HG03066 (cell line): ENCODE measurements around the gene RSRC1.
"Not testable (repeated sequence)": the region's sequence is repeated elsewhere in the genome, so short reads cannot be mapped to it uniquely, and the experiment has no call there.

ENCODE experiments used
- ATAC-seq: cut with Tn5 transposase; IDR thresholded peaks from one replicate; pipeline ENCODE4 v1.9.1; 2021; ENCODE audit warnings: low read depth; ENCODE audit not compliant: unreplicated experiment

RSRC1 gene

GRCh38 chr3:158122721-158123120, 12.8 kb downstream of the RSRC1 start:
- ATAC-seq = not testable (repeated sequence)

- ATAC-seq = no peak
These were observed 17.6 kb downstream of the RSRC1 start for GRCh38 chr3:158127250-158128219.

- ATAC-seq = no peak
These were observed 18.9 kb downstream of the RSRC1 start for GRCh38 chr3:158128755-158129154.

DNA sequence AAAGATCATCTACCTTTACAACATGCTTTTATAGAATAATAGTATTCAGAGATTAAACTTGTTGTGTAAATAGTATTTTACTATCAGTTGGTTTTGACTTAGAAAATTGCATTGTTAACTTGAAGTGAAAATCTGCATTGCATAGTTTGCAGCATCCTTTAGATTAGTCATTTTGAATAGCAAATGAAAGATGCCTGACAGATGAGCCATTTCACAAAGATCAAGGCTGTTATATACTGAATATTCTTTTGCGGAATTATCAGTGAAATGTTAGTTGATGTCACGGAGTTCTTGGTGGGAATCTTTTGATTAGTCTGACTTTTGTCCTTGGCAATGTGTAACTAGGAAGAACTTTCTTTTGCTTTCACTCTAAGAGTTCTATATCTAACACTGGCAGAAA, 24.5 kb downstream of the RSRC1 start:
- no peak for ATAC-seq

GRCh38 chr3:158140396-158140795, 30.5 kb downstream of the RSRC1 start:
- no peak for ATAC-seq

- ATAC-seq = no peak
These were observed 38.3 kb downstream of the RSRC1 start for GRCh38 chr3:158148218-158148617.

DNA sequence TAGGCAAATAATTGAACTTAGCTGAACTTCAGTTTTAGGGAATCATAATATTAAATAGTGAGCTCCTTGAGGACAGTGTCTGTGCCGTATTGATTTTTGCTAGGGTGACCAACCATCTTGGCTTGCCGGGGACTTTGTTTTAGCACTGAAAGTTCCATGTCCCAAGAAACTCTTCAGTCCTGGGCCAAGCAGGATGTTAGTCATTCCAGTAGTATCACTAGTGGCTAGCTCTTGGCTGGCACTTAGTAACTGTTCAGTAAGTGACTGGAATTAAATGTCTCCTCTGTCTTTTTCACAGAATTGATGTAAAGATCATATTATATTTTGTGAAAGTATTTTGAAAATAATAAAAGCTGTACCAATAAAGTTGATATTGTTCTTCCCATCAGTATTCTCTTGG, 42.3 kb downstream of the RSRC1 start:
- no peak for ATAC-seq

DNA sequence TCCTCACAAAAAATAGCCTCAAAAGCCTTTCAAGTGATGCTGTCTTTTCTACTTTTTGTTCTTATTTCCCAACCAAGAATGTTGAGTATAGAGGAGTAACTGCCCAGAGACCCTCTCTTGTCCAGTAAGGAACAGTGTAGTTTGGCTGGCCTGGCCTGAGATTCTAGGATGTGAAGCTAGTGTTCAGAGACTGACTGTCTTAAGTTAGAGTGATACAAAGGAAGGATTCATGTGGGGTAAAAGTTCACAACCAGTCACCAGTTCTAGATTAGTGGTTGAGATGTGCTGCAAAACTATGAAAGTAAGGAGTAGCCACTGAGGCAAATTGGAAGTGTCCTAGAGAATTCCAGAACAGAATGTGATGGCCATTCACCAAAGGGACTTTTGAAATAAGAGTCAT, 49.1 kb downstream of the RSRC1 start:
- no peak for ATAC-seq

DNA sequence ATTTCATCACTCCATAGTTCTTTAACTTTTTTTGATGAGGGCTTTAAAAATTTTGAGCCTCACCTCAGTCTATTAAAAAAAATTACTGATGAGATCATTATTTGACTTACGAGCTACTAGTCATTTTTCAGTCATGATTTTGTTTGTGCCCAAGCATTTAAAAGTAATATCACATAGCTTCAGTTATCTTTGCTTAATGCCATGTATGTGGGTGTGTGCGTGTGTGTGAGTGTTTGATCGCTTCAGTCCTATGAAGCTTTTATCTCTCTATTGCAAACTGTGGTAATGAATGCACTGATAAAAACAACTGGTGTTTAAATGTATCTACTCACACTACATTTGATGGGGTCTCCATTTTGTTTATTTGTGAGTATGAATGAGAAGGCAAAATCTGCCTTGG, 49.8 kb downstream of the RSRC1 start:
- ATAC-seq = no peak

- no peak for ATAC-seq
These were observed 51.1 kb downstream of the RSRC1 start for GRCh38 chr3:158160958-158161357.

DNA sequence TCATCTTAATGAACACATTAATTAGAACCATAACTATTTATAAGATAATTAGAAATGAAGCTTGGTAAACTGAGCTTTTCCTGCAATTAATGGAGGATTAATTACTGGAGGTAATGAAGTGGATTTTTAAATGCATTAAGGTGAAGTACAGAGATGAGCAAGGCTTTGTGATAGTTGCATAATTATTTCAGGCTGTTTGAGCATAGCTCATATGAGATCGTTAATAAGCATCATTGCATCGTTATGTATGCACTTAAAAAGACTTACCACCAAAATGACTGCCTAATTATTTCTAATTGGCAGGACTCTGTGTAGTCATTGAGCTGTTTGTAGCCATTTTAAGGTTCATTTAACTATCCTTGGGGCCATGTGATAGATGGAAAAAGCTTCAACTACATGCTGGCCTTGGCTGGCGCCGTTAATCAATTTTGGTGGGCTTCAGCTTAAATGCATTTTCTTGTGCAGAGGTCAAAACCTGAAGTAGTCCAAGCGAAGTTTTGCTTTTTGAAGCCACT, 55.3 kb downstream of the RSRC1 start:
- no peak for ATAC-seq

- ATAC-seq = no peak
These were observed 55.8 kb downstream of the RSRC1 start for GRCh38 chr3:158165730-158166129.

DNA sequence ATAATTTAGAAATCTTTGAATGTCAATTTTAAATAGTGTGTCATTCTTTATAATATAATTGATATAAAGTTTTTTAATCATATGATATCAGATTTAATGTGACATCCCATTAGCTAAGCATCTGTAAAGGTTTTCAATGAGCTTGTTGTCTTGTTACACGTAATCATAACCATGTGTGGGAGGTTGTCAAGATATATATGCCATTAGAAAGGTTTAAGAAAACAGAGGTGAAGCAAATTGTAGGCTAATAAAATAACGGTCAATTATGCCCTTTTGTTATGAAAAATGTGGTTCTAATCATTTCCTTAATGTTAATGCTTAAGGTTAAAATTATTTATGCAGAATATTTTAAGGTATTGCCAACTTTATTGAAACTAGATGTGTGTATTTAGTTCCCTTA, 56.3 kb downstream of the RSRC1 start:
- no peak for ATAC-seq

- no peak for ATAC-seq
These were observed 58.1 kb downstream of the RSRC1 start for GRCh38 chr3:158167737-158168557.

DNA sequence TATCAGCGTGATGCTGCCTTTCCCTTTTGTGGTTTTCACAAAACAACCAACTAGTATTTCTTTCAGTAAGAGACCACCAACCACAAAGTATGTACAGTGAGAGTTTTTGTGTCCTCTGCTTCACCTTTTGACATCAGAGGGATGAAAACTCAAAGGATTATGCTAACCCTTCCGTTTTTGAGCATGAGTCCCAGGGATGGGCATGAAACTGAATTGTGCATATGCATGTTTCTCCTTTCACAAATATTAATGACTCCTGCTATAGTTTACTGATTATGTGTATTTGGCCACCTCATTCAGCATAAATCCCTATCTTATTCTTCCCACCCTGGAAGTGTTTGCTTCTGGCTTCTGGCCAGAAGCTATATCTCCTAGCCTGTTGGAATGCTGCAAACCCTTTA, 59.2 kb downstream of the RSRC1 start:
- no peak for ATAC-seq

- no peak for ATAC-seq
These were observed 71.2 kb downstream of the RSRC1 start for GRCh38 chr3:158181096-158181495.

GRCh38 chr3:158185711-158186110, 75.8 kb downstream of the RSRC1 start:
- ATAC-seq = no peak

DNA sequence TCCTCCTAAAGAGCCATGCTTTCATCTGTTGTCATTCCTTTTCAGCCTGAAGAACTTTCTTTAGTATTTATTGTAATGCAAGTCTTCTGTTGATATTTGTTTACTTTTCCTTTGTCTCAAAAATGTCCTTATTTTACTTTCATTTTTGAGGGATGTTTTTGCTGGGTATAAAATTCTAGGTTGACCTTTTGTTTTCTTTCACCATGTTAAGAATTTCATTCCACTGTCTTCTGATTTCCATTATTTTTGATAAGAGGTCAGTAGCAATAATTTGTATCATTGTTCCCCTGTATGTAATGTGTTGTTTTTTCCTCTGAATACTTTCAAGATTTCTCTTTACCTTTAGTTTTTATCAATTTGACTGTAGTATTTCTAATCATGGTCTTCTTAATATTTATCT, 91.1 kb downstream of the RSRC1 start:
- ATAC-seq = no peak

GRCh38 chr3:158205324-158205723, 95.4 kb downstream of the RSRC1 start:
- ATAC-seq = no peak

DNA sequence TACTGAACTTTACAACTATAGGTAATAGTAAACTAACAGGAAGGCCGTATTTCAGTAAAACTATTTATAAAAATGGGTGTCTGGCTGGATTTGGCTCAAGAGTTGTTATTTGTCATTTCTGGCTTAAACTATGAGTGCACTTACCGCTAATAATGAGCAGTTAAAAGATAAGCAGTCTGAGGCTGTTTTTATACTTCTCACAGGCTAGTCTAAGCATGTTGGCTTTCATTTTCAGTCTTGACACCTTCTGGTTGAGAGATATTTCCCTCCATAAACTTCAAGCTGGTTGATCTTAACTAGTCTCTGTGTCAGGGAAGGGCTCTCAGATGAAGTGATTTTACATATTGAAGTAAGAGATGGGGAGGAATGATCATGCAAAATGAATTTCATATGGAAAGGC, 96.1 kb downstream of the RSRC1 start:
- ATAC-seq = peak; percentile 68

DNA sequence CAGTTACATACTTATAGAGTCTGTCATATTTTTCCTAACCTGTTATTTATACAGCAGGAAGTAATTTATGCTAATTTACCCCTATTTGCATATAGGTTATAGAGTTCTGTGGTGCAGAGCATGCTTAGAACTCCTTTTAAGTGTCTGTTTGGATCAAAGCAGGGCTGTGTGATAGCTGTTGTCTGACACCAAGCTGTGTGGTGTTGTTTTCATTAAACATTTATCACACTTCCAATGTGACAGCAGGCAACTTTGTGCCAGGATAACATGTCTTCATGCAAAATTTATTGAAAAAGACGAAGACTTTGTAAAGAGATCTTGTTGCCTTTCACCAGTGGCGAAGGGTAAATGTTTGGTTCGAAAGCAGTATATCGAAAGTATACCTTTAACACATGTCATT, 100.2 kb downstream of the RSRC1 start:
- no peak for ATAC-seq
